Fibroblast of lung (primary cell): ENCODE data around the gene DCTN2.

Experiments
- EZH2 ChIP-seq: IDR thresholded peaks from 2 replicates; pipeline ENCODE4 v1.5.1; 2012; ENCODE audit warnings: low read length, control low read depth, mild to moderate bottlenecking; ENCODE audit errors: missing control alignments
- TF ChIP-seq, protein P1 (sequence below), 2 donors: IDR thresholded peaks in 1 of 2; conservative IDR thresholded peaks in 1 of 2; 1 replicate in 1 of 2; 2 replicates in 1 of 2; pipeline ENCODE4 v1.5.1; 2011 to 2012; ENCODE audit warnings: low read length in 2 of 2, control low read depth in 1 of 2, inconsistent platforms in 1 of 2, low read depth in 1 of 2, mild to moderate bottlenecking in 1 of 2

DNA sequence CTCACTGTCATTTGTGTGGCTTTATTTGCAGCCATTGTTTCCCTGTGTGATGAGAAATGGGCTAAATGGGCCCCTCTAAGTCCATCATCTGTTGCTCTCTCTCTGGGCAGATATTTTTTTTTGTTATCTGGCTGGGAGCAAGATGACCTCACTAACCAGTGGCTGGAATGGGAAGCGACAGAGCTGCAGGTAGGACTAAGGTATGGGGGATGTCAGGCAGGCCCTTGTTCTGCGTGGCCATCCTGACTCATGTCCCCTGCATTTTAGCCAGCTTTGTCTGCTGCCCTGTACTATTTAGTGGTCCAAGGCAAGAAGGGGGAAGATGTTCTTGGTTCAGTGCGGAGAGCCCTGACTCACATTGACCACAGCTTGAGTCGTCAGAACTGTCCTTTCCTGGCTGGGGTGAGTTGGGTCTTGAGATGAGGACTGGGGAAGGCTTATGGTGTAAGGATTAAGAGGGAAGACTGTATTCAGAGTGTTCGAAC is 57.8 kb downstream of the DCTN2 start:
- TF ChIP-seq EZH2: no peak
- TF ChIP-seq, protein P1, sequence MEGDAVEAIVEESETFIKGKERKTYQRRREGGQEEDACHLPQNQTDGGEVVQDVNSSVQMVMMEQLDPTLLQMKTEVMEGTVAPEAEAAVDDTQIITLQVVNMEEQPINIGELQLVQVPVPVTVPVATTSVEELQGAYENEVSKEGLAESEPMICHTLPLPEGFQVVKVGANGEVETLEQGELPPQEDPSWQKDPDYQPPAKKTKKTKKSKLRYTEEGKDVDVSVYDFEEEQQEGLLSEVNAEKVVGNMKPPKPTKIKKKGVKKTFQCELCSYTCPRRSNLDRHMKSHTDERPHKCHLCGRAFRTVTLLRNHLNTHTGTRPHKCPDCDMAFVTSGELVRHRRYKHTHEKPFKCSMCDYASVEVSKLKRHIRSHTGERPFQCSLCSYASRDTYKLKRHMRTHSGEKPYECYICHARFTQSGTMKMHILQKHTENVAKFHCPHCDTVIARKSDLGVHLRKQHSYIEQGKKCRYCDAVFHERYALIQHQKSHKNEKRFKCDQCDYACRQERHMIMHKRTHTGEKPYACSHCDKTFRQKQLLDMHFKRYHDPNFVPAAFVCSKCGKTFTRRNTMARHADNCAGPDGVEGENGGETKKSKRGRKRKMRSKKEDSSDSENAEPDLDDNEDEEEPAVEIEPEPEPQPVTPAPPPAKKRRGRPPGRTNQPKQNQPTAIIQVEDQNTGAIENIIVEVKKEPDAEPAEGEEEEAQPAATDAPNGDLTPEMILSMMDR (conservative IDR thresholded peaks at IDR 0.05 in 1 of 2, IDR thresholded peaks at IDR 0.05 in 1 of 2; ENCODE audit: low read depth in 1 of 2, low read length in 2 of 2): no peak
